Measurements from ENCODE around the gene CLEC18C.

GRCh38 chr16:70157477-70158260 is 15.9 kb upstream of the CLEC18C start:
- TF ChIP-seq, protein P1, sequence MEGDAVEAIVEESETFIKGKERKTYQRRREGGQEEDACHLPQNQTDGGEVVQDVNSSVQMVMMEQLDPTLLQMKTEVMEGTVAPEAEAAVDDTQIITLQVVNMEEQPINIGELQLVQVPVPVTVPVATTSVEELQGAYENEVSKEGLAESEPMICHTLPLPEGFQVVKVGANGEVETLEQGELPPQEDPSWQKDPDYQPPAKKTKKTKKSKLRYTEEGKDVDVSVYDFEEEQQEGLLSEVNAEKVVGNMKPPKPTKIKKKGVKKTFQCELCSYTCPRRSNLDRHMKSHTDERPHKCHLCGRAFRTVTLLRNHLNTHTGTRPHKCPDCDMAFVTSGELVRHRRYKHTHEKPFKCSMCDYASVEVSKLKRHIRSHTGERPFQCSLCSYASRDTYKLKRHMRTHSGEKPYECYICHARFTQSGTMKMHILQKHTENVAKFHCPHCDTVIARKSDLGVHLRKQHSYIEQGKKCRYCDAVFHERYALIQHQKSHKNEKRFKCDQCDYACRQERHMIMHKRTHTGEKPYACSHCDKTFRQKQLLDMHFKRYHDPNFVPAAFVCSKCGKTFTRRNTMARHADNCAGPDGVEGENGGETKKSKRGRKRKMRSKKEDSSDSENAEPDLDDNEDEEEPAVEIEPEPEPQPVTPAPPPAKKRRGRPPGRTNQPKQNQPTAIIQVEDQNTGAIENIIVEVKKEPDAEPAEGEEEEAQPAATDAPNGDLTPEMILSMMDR (conservative IDR thresholded peaks at IDR 0.05 in 1 of 2, IDR thresholded peaks at IDR 0.05 in 1 of 2; ENCODE audit: low read depth in 1 of 2, low read length in 2 of 2), result no peak
- no peak for TF ChIP-seq EZH2 (IDR thresholded peaks at IDR 0.05; ENCODE audit: low read length, missing control alignments)

All from fibroblast of lung (primary cell).